H1 (cell line): Measurements from ENCODE around the gene TAP2. TPM values are rescaled to one million over a fixed set of nuclear protein-coding genes. Genes with fewer than 3 reads are reported as not detected.

Experiments used
- BACH1 ChIP-seq: IDR thresholded peaks from 2 replicates; pipeline ENCODE4 v1.6.1; 2012; ENCODE audit warnings: low read length, improper control_type of control experiment
- GTF2F1 ChIP-seq: IDR thresholded peaks from 2 replicates; pipeline ENCODE4 v1.6.1; 2012; ENCODE audit warnings: low read depth, low read length, improper control_type of control experiment, borderline replicate concordance
- JUND ChIP-seq: IDR thresholded peaks from 2 replicates; pipeline ENCODE4 v1.6.1; 2011; ENCODE audit warnings: mild to moderate bottlenecking, improper control_type of control experiment, low read length
- POLR2AphosphoS5 ChIP-seq: IDR thresholded peaks from 2 replicates; pipeline ENCODE4 v1.6.1; 2011; ENCODE audit warnings: low read depth, low read length
- RFX5 ChIP-seq: IDR thresholded peaks from 2 replicates; pipeline ENCODE4 v1.6.1; 2011; ENCODE audit warnings: low read depth, low read length, improper control_type of control experiment, borderline replicate concordance
- TBP ChIP-seq: IDR thresholded peaks from 2 replicates; pipeline ENCODE4 v1.6.1; 2011; ENCODE audit warnings: low read depth, low read length, improper control_type of control experiment
- polyA plus RNA-seq, 7 experiments: library from polyadenylated mRNA; depleted of rRNA in 3 of 7; stranded (reverse) in 5 of 7; unstranded in 2 of 7; fragments of >200 nt in 5 of 7; fragments of 200-250 nt in 2 of 7; gene quantifications; 1 replicate in 5 of 7; 2 replicates in 1 of 7; 4 replicates in 1 of 7; pipeline versions ENCODE4 v1.2.1 to v1.2.3, GENCODE V29; 2011 to 2013; ENCODE audit warnings: missing spikeins in 2 of 7, mixed read lengths in 2 of 7
- total RNA-seq: library from RNA; stranded (reverse); fragmentation: NEBNext Ultra II Directional; extraction: Animal tissue kit (Norgen Biotek cat#: 25700); gene quantifications from 2 replicates; pipeline ENCODE4 v1.2.1, GENCODE V29; 2021

Gene TAP2
- total and polyA plus RNA-seq, 2 of the 8 experiments (the other 6 are each of a cell fraction or from before 2014, with no cell fraction given) = 11.3 to 27.2 TPM

DNA sequence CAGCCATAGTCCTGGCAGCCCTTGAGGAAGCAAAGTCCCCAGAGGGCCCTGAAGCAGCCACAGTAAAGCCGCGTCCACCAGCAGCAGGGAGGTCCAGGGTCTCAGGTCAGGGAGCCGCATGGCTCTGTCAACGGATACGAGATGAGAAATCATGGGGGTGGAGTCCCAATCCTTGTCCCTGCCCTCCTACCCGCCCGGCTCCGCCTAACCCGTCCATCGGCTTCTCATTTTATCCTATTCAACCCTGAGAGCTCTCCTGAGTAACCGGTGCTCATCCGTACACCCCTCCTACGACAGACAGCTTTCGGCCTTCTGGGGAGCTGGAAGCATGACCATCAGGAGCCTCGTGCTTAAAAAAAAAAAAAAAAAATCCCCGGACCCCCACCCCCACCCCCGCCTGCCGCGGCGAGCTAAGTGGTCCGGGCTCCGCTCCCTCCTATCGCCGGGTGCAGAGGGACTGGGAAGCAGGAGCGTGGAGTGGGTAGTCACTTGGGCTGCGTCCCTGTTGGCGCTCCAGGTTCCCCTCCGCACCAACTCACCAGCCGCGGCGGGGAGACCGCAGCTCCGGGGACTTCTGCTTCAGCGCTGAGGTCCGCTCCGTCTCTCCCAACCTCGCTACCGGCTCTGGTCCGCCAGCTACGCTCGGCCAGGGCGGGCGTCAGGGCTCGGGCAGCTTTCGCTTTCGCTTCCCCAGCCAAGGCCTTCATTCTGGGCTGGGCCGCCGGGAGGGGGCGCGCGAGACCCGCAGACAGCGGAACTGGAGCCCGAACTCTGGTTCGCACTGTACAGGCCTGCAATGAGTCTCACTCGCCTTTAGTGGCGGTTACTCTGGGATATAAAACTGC lies at the start of gene TAP2 (continued):
- TF ChIP-seq BACH1 = no peak
- TF ChIP-seq GTF2F1 = 0 out of 2 replicates have a peak, but pooled peaks have one; percentile 35
- 0 out of 2 replicates have a peak, but pooled peaks have one; percentile 15 for TF ChIP-seq POLR2AphosphoS5
- TF ChIP-seq RFX5 = peak; percentile 81
- TF ChIP-seq TBP = peak; percentile 57; the same call in 1 of the 2 replicates
- peak; percentile 40; the same call in 1 of the 2 replicates for TF ChIP-seq JUND
